ENCODE results near the gene RBFOX2.

GRCh38 chr22:35749808-35750207 is 278.8 kb downstream of the RBFOX2 start:
- no peak for TF ChIP-seq CTCF (IDR thresholded peaks at IDR 0.05; ENCODE audit: low read length)
- TF ChIP-seq EZH2 (IDR thresholded peaks at IDR 0.05; ENCODE audit: borderline replicate concordance, low read length): no peak

Measured in OCI-LY1 (cell line).